Measurements from ENCODE around the gene SNCAIP. TPM values are rescaled to one million over a fixed set of nuclear protein-coding genes. Genes with fewer than 3 reads are reported as not detected.

SNCAIP gene
- total RNA-seq, 1 donor from 2014 or later = 160 TPM

DNA sequence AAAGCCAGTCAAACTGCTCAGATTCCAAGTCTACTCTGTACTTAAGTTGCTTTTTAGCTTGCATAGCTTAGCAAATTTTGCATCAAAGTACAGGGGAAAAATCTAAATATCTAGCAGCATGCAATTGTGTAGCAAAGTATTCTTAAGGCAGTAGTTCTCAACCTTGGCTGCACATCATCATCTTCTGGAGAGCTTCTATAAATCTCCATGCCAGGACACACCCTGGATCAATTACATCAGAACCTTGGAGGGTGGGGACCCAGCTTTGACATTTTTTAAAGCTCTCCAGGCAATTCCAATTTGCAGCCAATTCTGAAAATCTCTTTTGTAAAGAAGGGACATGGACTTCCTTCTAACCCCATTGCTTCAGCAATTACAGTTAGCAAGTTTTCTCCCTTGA is 187.5 kb downstream of the SNCAIP start:
- no peak for DNase-seq (ENCODE audit: low read depth in 2 of 2)

DNA sequence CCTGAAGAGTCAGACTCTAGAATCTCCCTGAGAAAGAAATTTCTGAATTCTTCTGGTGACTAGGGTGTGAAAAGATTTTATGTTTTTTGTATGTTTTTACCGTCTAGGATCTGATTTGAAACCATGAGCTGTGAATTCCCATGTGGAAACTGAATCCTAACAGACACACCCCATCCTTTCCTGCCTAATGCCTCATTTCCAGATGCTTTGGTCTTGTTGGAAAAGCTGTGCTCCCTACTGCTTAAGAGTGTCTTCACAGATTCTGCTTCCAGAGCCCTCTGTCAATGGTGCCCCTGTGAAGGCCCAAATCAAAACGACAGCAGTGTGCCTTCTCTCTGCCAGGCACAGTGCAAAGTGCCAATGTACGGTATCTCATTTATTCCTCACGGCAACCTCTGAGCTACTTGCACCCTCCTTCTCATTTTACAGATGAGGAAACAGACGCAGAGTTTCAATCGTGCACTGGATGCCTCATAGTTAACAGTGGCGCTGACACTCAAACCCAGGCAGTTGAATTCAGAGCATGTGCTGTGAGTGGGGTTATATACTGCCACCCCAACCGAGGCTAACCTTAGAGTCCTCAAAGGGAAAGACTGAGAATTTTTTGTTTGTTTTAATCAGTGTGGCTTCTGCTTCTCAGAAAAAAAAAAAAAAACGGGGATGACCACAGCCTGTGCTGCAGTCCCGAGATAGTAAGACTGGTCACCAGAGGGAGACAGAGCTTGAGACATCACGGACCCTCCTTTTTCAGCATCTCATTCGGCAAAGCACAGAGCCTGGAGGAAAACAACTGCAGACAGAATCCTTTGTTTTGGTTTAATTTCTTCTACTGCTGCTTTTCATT is 188.4 kb downstream of the SNCAIP start:
- DNase-seq (ENCODE audit: low read depth in 2 of 2) = peak; percentile 40 to 47

DNA sequence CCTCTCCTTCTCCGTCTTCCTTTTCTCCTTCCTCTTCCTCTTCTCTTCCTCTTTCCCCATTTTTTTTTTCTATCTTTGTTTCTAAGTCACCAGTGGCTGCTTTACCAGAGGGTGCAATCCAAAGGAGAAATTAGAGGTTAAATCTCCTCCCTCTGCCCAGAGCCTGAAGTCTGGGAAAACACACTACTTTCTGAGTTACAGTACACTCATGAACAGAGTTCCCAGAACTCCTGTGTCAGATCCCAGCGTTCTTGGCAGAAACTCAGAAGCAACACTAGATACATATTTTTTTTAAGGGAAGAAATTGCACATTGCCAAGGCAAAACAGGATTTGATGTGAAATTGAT is 189.0 kb downstream of the SNCAIP start:
- no peak for DNase-seq (ENCODE audit: low read depth in 2 of 2)

DNA sequence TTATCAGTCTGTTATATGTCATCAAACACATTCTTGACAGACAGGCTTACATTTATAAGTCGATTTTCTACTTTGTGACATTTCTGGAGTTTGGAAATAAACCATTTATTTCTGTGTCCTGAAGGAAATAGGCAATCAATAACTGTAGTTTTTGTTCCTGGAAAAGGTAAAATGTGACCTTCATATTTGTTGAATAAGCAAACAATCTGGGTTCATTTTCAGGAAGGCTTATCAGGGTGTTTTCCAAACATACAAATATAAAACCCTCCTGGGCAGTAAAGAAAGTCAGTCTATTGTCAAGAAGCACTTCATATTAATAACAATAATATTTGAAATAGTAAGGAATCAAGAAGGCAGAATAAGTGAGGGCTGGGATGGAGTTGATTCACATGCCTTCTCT is 195.0 kb downstream of the SNCAIP start:
- no peak for DNase-seq (ENCODE audit: low read depth in 2 of 2)

DNA sequence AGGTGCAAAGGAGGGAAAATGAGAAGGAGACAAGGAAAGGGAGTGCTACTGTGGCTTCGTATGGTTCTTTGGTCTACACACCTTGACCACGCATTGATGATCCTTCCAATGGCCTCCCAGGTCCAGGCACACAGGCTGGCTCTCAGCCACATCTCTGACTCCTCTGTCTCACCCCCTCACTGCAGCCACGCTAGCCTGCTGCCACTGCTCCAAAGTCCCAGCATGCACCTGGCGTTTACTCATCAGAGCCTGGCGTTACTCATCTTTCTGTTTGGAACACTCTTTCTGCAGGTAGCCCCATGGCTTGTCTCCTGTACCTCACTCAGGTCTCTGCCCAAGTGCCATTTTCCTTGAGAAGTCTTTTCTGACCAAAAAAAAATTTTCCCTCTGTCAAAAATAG is 195.5 kb downstream of the SNCAIP start:
- no peak for DNase-seq (ENCODE audit: low read depth in 2 of 2)

DNA sequence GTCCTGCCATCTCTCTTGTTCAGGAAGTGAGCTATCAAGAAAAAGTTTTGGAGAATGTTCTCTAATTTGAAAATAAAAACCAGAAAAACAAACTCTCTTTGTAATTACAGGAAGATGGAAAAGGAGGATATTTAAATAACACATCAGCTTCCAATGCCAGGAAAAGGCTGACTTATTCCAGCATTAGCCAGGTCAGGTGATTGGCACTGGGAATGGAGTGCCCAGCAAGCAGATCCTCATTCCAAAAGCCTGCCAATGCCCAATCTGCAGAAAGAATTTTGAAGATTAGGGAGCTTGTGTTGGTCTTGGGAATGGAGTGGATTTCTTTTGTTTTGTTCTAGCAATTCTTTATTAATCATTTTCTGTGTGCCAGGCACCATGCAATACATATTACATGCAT is 196.6 kb downstream of the SNCAIP start:
- DNase-seq (ENCODE audit: low read depth in 2 of 2) = no peak

Other genes with a start within 250 kb of the SNCAIP start
- 29.6 and 75.4 TPM in 2 replicates for gene LOX, start 234.0 kb upstream of the SNCAIP start, total RNA-seq
- not detected in 2 replicates for gene ZNF474, start 182.7 kb upstream of the SNCAIP start, total RNA-seq